ENCODE measurements around the gene RSPO3.

RSPO3 gene

GRCh38 chr6:127162836-127163235 lies 44.4 kb downstream of the RSPO3 start:
- no peak for DNase-seq (ENCODE audit: low read depth in 2 of 2)

GRCh38 chr6:127164036-127164435 lies 45.6 kb downstream of the RSPO3 start:
- no peak for DNase-seq (ENCODE audit: low read depth in 2 of 2)

GRCh38 chr6:127164565-127164964 lies 46.1 kb downstream of the RSPO3 start:
- no peak for DNase-seq (ENCODE audit: low read depth in 2 of 2)

- DNase-seq (ENCODE audit: low read depth in 2 of 2): no peak
Measured at GRCh38 chr6:127173156-127173940, 54.9 kb downstream of the RSPO3 start.

GRCh38 chr6:127176146-127176545 lies 57.7 kb downstream of the RSPO3 start:
- DNase-seq (ENCODE audit: low read depth in 2 of 2): no peak

GRCh38 chr6:127177030-127177922 lies 58.8 kb downstream of the RSPO3 start:
- DNase-seq (ENCODE audit: low read depth in 2 of 2): no peak

- DNase-seq (ENCODE audit: low read depth in 2 of 2): no peak
Measured at GRCh38 chr6:127177923-127178231, 59.4 kb downstream of the RSPO3 start.

GRCh38 chr6:127178746-127179145 lies 60.3 kb downstream of the RSPO3 start:
- DNase-seq (ENCODE audit: low read depth in 2 of 2): no peak

GRCh38 chr6:127180426-127180825 lies 62.0 kb downstream of the RSPO3 start:
- DNase-seq (ENCODE audit: low read depth in 2 of 2): no peak

- DNase-seq (ENCODE audit: low read depth in 2 of 2): no peak
Measured at GRCh38 chr6:127182501-127182900, 64.0 kb downstream of the RSPO3 start.

GRCh38 chr6:127185437-127185995 lies 67.0 kb downstream of the RSPO3 start:
- no peak for DNase-seq (ENCODE audit: low read depth in 2 of 2)

GRCh38 chr6:127186889-127187288 lies 68.4 kb downstream of the RSPO3 start:
- peak in 1 of 2 donors; percentile 21 for DNase-seq (ENCODE audit: low read depth in 2 of 2)

- no peak for DNase-seq (ENCODE audit: low read depth in 2 of 2)
Measured at GRCh38 chr6:127188744-127189143, 70.3 kb downstream of the RSPO3 start.

- no peak for DNase-seq (ENCODE audit: low read depth in 2 of 2)
Measured at GRCh38 chr6:127190552-127190951, 72.1 kb downstream of the RSPO3 start.

GRCh38 chr6:127191716-127192115 lies 73.2 kb downstream of the RSPO3 start:
- no peak for DNase-seq (ENCODE audit: low read depth in 2 of 2)

GRCh38 chr6:127192911-127193541 lies 74.6 kb downstream of the RSPO3 start:
- DNase-seq (ENCODE audit: low read depth in 2 of 2): no peak

- no peak for DNase-seq (ENCODE audit: low read depth in 2 of 2)
Measured at GRCh38 chr6:127195833-127196232, 77.4 kb downstream of the RSPO3 start.

- no peak for DNase-seq (ENCODE audit: low read depth in 2 of 2)
Measured at GRCh38 chr6:127198549-127198948, 80.1 kb downstream of the RSPO3 start.

GRCh38 chr6:127199470-127199869 lies 81.0 kb downstream of the RSPO3 start:
- no peak for DNase-seq (ENCODE audit: low read depth in 2 of 2)

- no peak for DNase-seq (ENCODE audit: low read depth in 2 of 2)
Measured at GRCh38 chr6:127200114-127200513, 81.6 kb downstream of the RSPO3 start.

- DNase-seq (ENCODE audit: low read depth in 2 of 2): no peak
Measured at GRCh38 chr6:127201321-127201720, 82.8 kb downstream of the RSPO3 start.

GRCh38 chr6:127202676-127203075 lies 84.2 kb downstream of the RSPO3 start:
- DNase-seq (ENCODE audit: low read depth in 2 of 2): no peak
